B cell (primary cell): Measurements from ENCODE around the gene SFXN3. TPM values are rescaled to one million over a fixed set of nuclear protein-coding genes. Genes with fewer than 3 reads are reported as not detected.

ENCODE experiments used
- ATAC-seq: fragments of 200-7000 bp; cut with Tn5 transposase; one replicate; pipeline ENCODE4 v1.10.0; 2021; ENCODE audit warnings: low read depth, mild to moderate bottlenecking, moderate number of reproducible peaks, moderate library complexity
- CTCF ChIA-PET: fragments of 350-600 bp; sonication (Branson Sonifier 250); formaldehyde crosslinking; loops from one replicate; lab custom pipeline; 2021; ENCODE audit warnings: antibody characterized with exemption, inconsistent platforms; lab: Charles Lee
- POLR2A ChIA-PET: fragments of 350-600 bp; sonication (Branson Sonifier 250); formaldehyde crosslinking; loops from one replicate; lab custom pipeline; 2021; ENCODE audit warnings: antibody characterized with exemption; lab: Charles Lee
- DNase-seq: peaks from one replicate; pipeline ENCODE4 v3.0.0; 2013
- H2AFZ ChIP-seq: 2 replicates; pipeline ENCODE4 v1.6.1; 2012; ENCODE audit warnings: mild to moderate bottlenecking, low read depth, low read length; ENCODE audit not compliant: insufficient read depth, poor library complexity, severe bottlenecking
- H3K27ac ChIP-seq, 2 donors: 1 replicate in 1 of 2; 2 replicates in 1 of 2; pipeline ENCODE4 v1.5.1; 2012 to 2013; ENCODE audit warnings: low read length in 2 of 2, mild to moderate bottlenecking in 2 of 2, moderate library complexity in 1 of 2
- H3K27me3 ChIP-seq, 4 experiments: fragments of 200-600 bp in 1 of 4; sonication (generic) in 1 of 4; replicated peaks in 1 of 4; 1 replicate in 2 of 4; 2 replicates in 2 of 4; pipeline versions ENCODE4 v1.6.1 to v1.7.0; 2013 to 2016; ENCODE audit warnings: low read length in 3 of 4, mild to moderate bottlenecking in 2 of 4, mixed read lengths in 1 of 4, moderate library complexity in 1 of 4; ENCODE audit not compliant: insufficient read depth in 4 of 4, control insufficient read depth in 3 of 4; ENCODE audit errors: control extremely low read depth in 1 of 4
- H3K36me3 ChIP-seq, 2 experiments: replicated peaks in 1 of 2; 1 replicate in 1 of 2; 2 replicates in 1 of 2; pipeline versions ENCODE4 v1.6.1 to v1.7.1; 2013; ENCODE audit warnings: low read length in 1 of 2; ENCODE audit not compliant: insufficient read depth in 2 of 2, control insufficient read depth in 1 of 2; ENCODE audit errors: control extremely low read depth in 1 of 2, extremely low read depth in 1 of 2
- H3K4me1 ChIP-seq, 2 donors: fragments of 200-600 bp in 1 of 2; sonication (generic) in 1 of 2; 1 replicate in 1 of 2; 2 replicates in 1 of 2; pipeline versions ENCODE4 v1.5.1 to v1.6.1; 2013 to 2017; ENCODE audit warnings: low read length in 2 of 2; ENCODE audit not compliant: control insufficient read depth in 2 of 2, insufficient read depth in 2 of 2
- H3K4me2 ChIP-seq: replicated peaks from 2 replicates; pipeline ENCODE3; 2012; ENCODE audit warnings: mild to moderate bottlenecking, low read depth, low read length; ENCODE audit not compliant: poor library complexity, severe bottlenecking
- H3K4me3 ChIP-seq, 5 experiments: fragments of 200-600 bp in 1 of 5; sonication (generic) in 1 of 5; 1 replicate in 3 of 5; 2 replicates in 2 of 5; pipeline versions ENCODE4 v1.5.1 to v1.7.0; 2011 to 2016; ENCODE audit warnings: low read length in 4 of 5, mild to moderate bottlenecking in 4 of 5, low read depth in 2 of 5, control low read depth in 1 of 5, moderate library complexity in 1 of 5; ENCODE audit not compliant: insufficient read depth in 1 of 5; ENCODE audit errors: control extremely low read depth in 1 of 5, extremely low read depth in 1 of 5
- H3K79me2 ChIP-seq: fragments of 200-600 bp; sonication (generic); one replicate; pipeline ENCODE4 v1.6.0; 2016; ENCODE audit warnings: low read length; ENCODE audit not compliant: control insufficient read depth, insufficient read depth
- H3K9ac ChIP-seq: fragments of 200-600 bp; sonication (generic); 2 replicates; pipeline ENCODE4 v1.6.1; 2017; ENCODE audit warnings: mild to moderate bottlenecking, low read length, moderate library complexity
- H3K9me3 ChIP-seq, 3 donors: one replicate each; pipeline versions ENCODE4 v1.6.1 to v1.7.1; 2013; ENCODE audit warnings: low read length in 2 of 3; ENCODE audit not compliant: control insufficient read depth in 2 of 3, insufficient read depth in 1 of 3; ENCODE audit errors: control extremely low read depth in 1 of 3
- H4K20me1 ChIP-seq: 2 replicates; pipeline ENCODE4 v1.6.0; 2012; ENCODE audit warnings: mild to moderate bottlenecking, low read length; ENCODE audit not compliant: insufficient read depth, control insufficient read depth, poor library complexity, severe bottlenecking
- H3K27ac Mint-ChIP-seq: one replicate; pipeline ENCODE4 v1.8.0; 2021; ENCODE audit warnings: mixed read lengths
- H3K27me3 Mint-ChIP-seq: one replicate; pipeline ENCODE4 v1.8.0; 2021; ENCODE audit warnings: mixed read lengths
- H3K4me1 Mint-ChIP-seq: one replicate; pipeline ENCODE4 v1.8.0; 2021; ENCODE audit warnings: mixed read lengths
- H3K4me3 Mint-ChIP-seq: one replicate; pipeline ENCODE4 v1.8.0; 2021; ENCODE audit warnings: mixed read lengths
- H3K9me3 Mint-ChIP-seq: one replicate; pipeline ENCODE4 v1.8.0; 2022; ENCODE audit warnings: mixed read lengths; ENCODE audit not compliant: insufficient read depth
- EZH2 ChIP-seq: IDR thresholded peaks from 2 replicates; pipeline ENCODE4 v1.6.1; 2012; ENCODE audit warnings: borderline replicate concordance, low read depth, mild to moderate bottlenecking, moderate library complexity, low read length; ENCODE audit not compliant: insufficient read depth, poor library complexity, severe bottlenecking
- WGBS: methylation state at CpG from one replicate; pipeline ENCODE4 v1.1.5; 2013; ENCODE audit warnings: missing lambda C conversion rate; ENCODE audit not compliant: insufficient coverage; 5-methylcytosine and 5-hydroxymethylcytosine counted together
- intact Hi-C: fragments of 100-400 bp; cut with micrococcal nuclease; formaldehyde crosslinking; loops from one replicate; pipeline ENCODE4 v1.10.0; 2022
- polyA plus RNA-seq: library from polyadenylated mRNA; depleted of rRNA; stranded (reverse); fragments of >200 nt; gene quantifications from 2 replicates; pipeline ENCODE4 v1.2.3, GENCODE V29; 2012
- total RNA-seq, 2 donors: library from RNA; stranded (reverse); fragments of 120-200 nt in 1 of 2; gene quantifications; 1 replicate in 1 of 2; 2 replicates in 1 of 2; pipeline versions ENCODE4 v1.2.3 to v1.2.4, GENCODE V29; 2013 to 2022
- TF ChIP-seq, protein P1 (sequence below): fragments of 200-600 bp; IDR thresholded peaks from one replicate; pipeline ENCODE4 v1.8.0; 2022; ENCODE audit warnings: antibody characterized with exemption, mild to moderate bottlenecking

SFXN3 gene
- total and polyA plus RNA-seq, 2 donors (not counting 1 experiment from before 2014, with no cell fraction given): 44.2 to 51.7 TPM

DNA sequence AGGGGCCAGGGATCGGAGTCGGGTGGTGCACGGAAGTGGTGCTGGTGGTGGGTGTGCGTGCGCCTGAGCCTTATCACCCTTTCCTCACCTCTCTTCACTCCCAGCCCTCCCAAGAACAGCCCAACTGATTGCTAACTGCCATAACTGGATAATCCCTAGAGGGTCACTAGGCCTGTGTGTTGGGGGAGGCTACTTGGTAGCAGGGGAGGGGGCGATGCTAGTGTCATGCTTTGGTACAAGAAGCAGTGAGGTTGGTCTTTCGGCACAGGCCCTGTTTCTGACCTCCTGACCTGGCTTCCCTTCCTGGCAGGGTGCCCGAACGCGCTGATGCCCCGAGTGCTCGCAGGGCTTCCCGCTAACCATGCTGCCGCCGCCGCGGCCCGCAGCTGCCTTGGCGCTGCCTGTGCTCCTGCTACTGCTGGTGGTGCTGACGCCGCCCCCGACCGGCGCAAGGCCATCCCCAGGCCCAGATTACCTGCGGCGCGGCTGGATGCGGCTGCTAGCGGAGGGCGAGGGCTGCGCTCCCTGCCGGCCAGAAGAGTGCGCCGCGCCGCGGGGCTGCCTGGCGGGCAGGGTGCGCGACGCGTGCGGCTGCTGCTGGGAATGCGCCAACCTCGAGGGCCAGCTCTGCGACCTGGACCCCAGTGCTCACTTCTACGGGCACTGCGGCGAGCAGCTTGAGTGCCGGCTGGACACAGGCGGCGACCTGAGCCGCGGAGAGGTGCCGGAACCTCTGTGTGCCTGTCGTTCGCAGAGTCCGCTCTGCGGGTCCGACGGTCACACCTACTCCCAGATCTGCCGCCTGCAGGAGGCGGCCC lies 31.4 kb downstream of the SFXN3 start:
- WGBS: 3% methylated on average over 58 of the region's 63 CpGs
- H3K27me3 Mint-ChIP-seq: peaks cover 22% of the 10 kb centered on the region
- peaks cover 0 to 10% (median 0%) of the 10 kb centered on the region in 3 donors for H3K9me3 ChIP-seq
- H3K27ac Mint-ChIP-seq: peak overlapping the region; percentile 63
- peak overlapping the region; percentile 76 for H2AFZ ChIP-seq
- intact Hi-C loops: loop anchor here (5.0 to 10.0 kb wide), 3 partner anchors 62 to 995 kb away; partner anchors contain the start of gene ARMH3
- ATAC-seq (peak; percentile 21), DNase-seq (peak; percentile 80)
- H3K79me2 ChIP-seq: no peaks in the 10 kb centered on the region
- no peak for TF ChIP-seq EZH2
- TF ChIP-seq, protein P1, sequence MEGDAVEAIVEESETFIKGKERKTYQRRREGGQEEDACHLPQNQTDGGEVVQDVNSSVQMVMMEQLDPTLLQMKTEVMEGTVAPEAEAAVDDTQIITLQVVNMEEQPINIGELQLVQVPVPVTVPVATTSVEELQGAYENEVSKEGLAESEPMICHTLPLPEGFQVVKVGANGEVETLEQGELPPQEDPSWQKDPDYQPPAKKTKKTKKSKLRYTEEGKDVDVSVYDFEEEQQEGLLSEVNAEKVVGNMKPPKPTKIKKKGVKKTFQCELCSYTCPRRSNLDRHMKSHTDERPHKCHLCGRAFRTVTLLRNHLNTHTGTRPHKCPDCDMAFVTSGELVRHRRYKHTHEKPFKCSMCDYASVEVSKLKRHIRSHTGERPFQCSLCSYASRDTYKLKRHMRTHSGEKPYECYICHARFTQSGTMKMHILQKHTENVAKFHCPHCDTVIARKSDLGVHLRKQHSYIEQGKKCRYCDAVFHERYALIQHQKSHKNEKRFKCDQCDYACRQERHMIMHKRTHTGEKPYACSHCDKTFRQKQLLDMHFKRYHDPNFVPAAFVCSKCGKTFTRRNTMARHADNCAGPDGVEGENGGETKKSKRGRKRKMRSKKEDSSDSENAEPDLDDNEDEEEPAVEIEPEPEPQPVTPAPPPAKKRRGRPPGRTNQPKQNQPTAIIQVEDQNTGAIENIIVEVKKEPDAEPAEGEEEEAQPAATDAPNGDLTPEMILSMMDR: peak; percentile 74
- H3K9me3 Mint-ChIP-seq: no peaks in the 10 kb centered on the region
- H3K4me1 Mint-ChIP-seq: peaks cover 49% of the 10 kb centered on the region
- H3K4me1 ChIP-seq: peaks cover 48 to 57% of the 10 kb centered on the region in 2 donors
- no peak overlapping the region for H3K27ac ChIP-seq
- H4K20me1 ChIP-seq: peaks cover 5% of the 10 kb centered on the region
- H3K9ac ChIP-seq: peak overlapping the region; percentile 57
- H3K4me2 ChIP-seq: peak overlapping the region; percentile 72
- ChIA-PET CTCF (interaction anchor here (0.9 to 16.1 kb wide), 10 partner anchors 9 to 80 kb away, joined by 3 to 306 read pairs (median 6); partner anchors contain the start of genes PDZD7 and SFXN3), POLR2A (interaction anchor here (0.6 to 3.8 kb wide), 4 partner anchors 20 to 711 kb away, joined by 3 to 20 read pairs (median 3); no protein-coding TSS in a partner anchor)
- no peaks in the 10 kb centered on the region for H3K36me3 ChIP-seq
- H3K27me3 ChIP-seq: peaks cover 0 to 50% (median 19%) of the 10 kb centered on the region in 4 experiments
- H3K4me3 Mint-ChIP-seq: peak overlapping the region; percentile 81
- peak overlapping the region in 4 of 5 experiments; percentile 9 to 47 (median 42) for H3K4me3 ChIP-seq
